Spleen (tissue), 11 donors: Measurements from ENCODE around the gene C19orf12. TPM values are rescaled to one million over a fixed set of nuclear protein-coding genes. Genes with fewer than 3 reads are reported as not detected.

Experiments
- DNase-seq: peaks from one replicate; pipeline ENCODE4 v3.0.0-alpha.2; 2020
- H3K27ac ChIP-seq, 8 donors: fragments of 200-600 bp; sonication (generic) in 7 of 8; 1 replicate in 4 of 8; 2 replicates in 4 of 8; pipeline versions ENCODE4 v1.5.0 to v1.8.0; 2016 to 2021; ENCODE audit warnings: inconsistent platforms in 4 of 8, mild to moderate bottlenecking in 4 of 8, moderate library complexity in 1 of 8
- H3K27me3 ChIP-seq, 7 donors: fragments of 200-600 bp; sonication (generic) in 6 of 7; replicated peaks in 1 of 7; 1 replicate in 4 of 7; 2 replicates in 3 of 7; pipeline versions ENCODE4 v1.5.0 to v1.8.0; 2016 to 2021; ENCODE audit warnings: inconsistent platforms in 3 of 7, mild to moderate bottlenecking in 1 of 7
- H3K36me3 ChIP-seq, 6 donors: fragments of 200-600 bp; sonication (generic) in 5 of 6; 1 replicate in 4 of 6; 2 replicates in 2 of 6; pipeline versions ENCODE4 v1.5.0 to v1.8.0; 2016 to 2021; ENCODE audit warnings: inconsistent platforms in 2 of 6
- H3K4me1 ChIP-seq, 6 donors: fragments of 200-600 bp; sonication (generic) in 5 of 6; 1 replicate in 3 of 6; 2 replicates in 3 of 6; pipeline versions ENCODE4 v1.5.0 to v1.8.0; 2016 to 2021; ENCODE audit warnings: inconsistent platforms in 3 of 6
- H3K4me3 ChIP-seq, 8 donors: fragments of 200-600 bp; sonication (generic) in 7 of 8; 1 replicate in 4 of 8; 2 replicates in 4 of 8; pipeline versions ENCODE4 v1.5.0 to v1.8.0; 2016 to 2021; ENCODE audit warnings: inconsistent platforms in 4 of 8, mild to moderate bottlenecking in 4 of 8, moderate library complexity in 2 of 8
- H3K9me3 ChIP-seq, 8 donors: fragments of 200-600 bp; sonication (generic) in 7 of 8; 1 replicate in 4 of 8; 2 replicates in 4 of 8; pipeline versions ENCODE4 v1.5.0 to v1.8.0; 2016 to 2021; ENCODE audit warnings: inconsistent platforms in 4 of 8
- POLR2A ChIP-seq, 3 donors: fragments of 450-650 bp; IDR thresholded peaks; one replicate each; pipeline ENCODE4 v1.5.1; 2017; ENCODE audit warnings: antibody characterized with exemption in 3 of 3, mild to moderate bottlenecking in 1 of 3
- POLR2AphosphoS5 ChIP-seq, 3 donors: sonication (generic); formaldehyde crosslinking; IDR thresholded peaks; one replicate each; pipeline ENCODE4 v1.5.1; 2017; ENCODE audit warnings: antibody characterized with exemption in 3 of 3
- WGBS, 5 donors: extraction: QIAGEN DNeasy Blood & Tissue Kit in 3 of 5; methylation state at CpG; one replicate each; pipeline versions ENCODE4 v1.1.5 to v1.1.7; 2013 to 2018; 5-methylcytosine and 5-hydroxymethylcytosine counted together
- intact Hi-C: fragments of 100-400 bp; cut with DNase I; formaldehyde crosslinking; loops from one replicate; pipeline ENCODE4 v1.15.0; 2023; ENCODE audit warnings: low total_unique reads
- polyA plus RNA-seq, 3 donors: library from polyadenylated mRNA; stranded (reverse); fragments of 200-250 nt; gene quantifications; one replicate each; pipeline ENCODE4 v1.2.1, GENCODE V29; 2013
- total RNA-seq, 7 donors: library from RNA; depleted of rRNA in 3 of 7; stranded (reverse); fragments of >200 nt in 3 of 7; fragmentation: NEBNext Ultra II Directional in 4 of 7; extraction: Animal tissue kit (Norgen Biotek cat#: 25700) in 4 of 7; gene quantifications; one replicate each; pipeline versions ENCODE4 v1.1.0 to v1.2.1, GENCODE V29; 2016 to 2021
- TF ChIP-seq, protein P1 (sequence below), 11 experiments: fragments of 200-600 bp in 7 of 11; fragments of 450-650 bp in 4 of 11; sonication (generic) in 4 of 11; IDR thresholded peaks in 8 of 11; conservative IDR thresholded peaks in 3 of 11; 1 replicate in 7 of 11; 2 replicates in 4 of 11; pipeline versions ENCODE4 v1.4.0 to v1.8.0; 2016 to 2021; ENCODE audit warnings: antibody characterized with exemption in 11 of 11, inconsistent platforms in 4 of 11, mild to moderate bottlenecking in 1 of 11
- donor health status: healthy with polysubstance abuse.
- donor health status: DM: no; HTN: no; CAD: no; lungs with moderate emphysema.
- donor health status: DM: no; HTN: no; CAD: no.
- donor health status: Bipolar disorder and iron deficiency.
- donor health status: healthy.
- donor health status: DM: no; HTN: no; CAD: no.
- donor health status: DM: yes; HTN: yes; CAD: no.

The C19orf12 gene
- total and polyA plus RNA-seq, 10 donors = 13.8 to 36.9 (median 27.5) TPM

DNA sequence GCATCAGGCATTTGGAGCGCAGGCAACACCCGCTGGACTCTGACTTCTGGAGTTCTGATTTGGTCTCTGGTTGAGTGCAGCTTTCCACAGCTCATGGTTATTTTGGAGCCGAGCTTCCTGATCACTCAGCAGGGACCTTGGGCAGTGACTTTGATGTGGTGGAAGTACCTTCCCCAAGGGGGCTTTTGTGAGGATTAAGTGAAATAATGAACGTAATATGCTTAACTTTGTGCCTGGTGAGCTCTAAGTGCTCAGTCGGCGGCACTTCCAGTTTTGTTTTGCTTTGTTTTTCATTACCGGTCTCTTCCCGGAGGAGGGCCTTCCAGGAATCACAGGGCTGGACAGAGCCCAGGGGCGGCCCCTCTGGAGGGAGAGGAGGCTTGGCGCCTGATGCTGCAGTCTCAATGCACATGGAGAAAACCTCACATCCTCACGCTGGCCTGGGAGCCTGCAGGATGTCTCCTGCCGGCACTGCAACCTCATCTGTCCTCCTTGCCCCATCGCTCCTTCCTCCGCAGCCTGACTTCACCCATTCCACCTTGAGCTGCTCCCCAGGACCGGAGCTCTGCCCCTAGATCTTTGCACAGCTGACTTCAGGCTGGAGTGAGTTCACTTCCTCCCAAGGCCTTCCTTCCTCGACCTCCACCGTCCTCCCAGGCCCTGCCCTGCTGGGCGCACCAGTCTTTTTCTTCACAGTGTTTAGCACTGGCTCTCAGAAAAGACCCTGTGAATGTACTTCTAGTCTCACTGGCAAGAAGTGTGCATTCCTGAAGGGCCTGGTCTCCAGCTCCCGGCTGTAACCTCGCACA, 48.3 kb downstream of the C19orf12 start:
- peak overlapping the region; percentile 76 to 98 (median 84) for H3K4me3 ChIP-seq
- DNase-seq = peak; percentile 85
- peaks cover 52 to 94% (median 82%) of the 10 kb centered on the region in 6 donors for H3K4me1 ChIP-seq
- H3K27me3 ChIP-seq = no peaks in the 10 kb centered on the region
- TF ChIP-seq POLR2A (IDR thresholded peaks at IDR 0.05) (peak in 1 of 3 donors; percentile 6), POLR2AphosphoS5 (IDR thresholded peaks at IDR 0.05) (peak; percentile 24 to 42 (median 27))
- TF ChIP-seq, protein P1, sequence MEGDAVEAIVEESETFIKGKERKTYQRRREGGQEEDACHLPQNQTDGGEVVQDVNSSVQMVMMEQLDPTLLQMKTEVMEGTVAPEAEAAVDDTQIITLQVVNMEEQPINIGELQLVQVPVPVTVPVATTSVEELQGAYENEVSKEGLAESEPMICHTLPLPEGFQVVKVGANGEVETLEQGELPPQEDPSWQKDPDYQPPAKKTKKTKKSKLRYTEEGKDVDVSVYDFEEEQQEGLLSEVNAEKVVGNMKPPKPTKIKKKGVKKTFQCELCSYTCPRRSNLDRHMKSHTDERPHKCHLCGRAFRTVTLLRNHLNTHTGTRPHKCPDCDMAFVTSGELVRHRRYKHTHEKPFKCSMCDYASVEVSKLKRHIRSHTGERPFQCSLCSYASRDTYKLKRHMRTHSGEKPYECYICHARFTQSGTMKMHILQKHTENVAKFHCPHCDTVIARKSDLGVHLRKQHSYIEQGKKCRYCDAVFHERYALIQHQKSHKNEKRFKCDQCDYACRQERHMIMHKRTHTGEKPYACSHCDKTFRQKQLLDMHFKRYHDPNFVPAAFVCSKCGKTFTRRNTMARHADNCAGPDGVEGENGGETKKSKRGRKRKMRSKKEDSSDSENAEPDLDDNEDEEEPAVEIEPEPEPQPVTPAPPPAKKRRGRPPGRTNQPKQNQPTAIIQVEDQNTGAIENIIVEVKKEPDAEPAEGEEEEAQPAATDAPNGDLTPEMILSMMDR (IDR thresholded peaks at IDR 0.05 in 8 of 11, conservative IDR thresholded peaks at IDR 0.05 in 3 of 11) = no peak
- peak overlapping the region; percentile 52 to 93 (median 84) for H3K27ac ChIP-seq
- intact Hi-C loops = loop anchor here (10.0 kb wide), 2 partner anchors 48 to 52 kb away; partner anchors contain the start of gene C19orf12
- no peaks in the 10 kb centered on the region for H3K9me3 ChIP-seq
- 24 to 45% (median 38%) methylated on average over 20 of the region's 20 CpGs for WGBS, 5 donors
- H3K36me3 ChIP-seq = peaks cover 0 to 6% (median 0%) of the 10 kb centered on the region in 6 donors

DNA sequence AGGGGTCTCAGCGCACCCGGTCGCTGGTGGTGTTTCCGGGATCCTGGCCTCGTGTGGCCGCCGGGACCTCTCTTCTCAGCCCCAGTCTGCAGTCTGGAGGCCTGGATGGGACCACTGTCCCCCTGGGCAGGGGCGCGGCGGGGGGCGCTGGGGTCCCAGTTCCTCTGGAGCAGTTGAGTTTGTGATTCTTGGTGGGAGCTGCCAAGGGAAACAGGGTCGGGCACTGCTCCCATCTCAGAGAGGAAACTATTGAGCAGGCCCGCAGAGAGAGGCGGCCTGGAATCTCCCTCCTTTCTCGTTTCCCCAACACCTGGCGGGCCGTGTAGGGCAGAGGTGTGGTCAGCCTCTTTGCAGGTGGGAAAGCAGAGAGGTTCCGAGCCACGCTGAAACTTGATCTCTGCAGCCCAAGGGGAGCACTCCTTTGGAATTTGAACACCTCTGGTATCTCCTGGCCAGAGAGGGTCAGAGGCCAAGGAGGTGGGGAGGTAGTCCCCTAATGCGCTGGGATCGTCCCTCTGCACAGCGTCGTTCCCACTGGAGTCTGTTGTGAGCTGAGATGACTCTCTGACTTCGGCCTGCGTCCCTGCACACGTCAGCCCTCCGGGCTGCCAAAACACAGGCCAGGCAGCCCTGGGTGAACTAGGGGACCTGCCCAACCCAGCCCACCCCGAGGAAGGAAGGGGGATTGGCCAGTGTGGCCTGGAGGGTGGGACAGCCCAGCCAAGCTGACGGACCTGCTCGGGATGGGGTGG, 49.1 kb downstream of the C19orf12 start:
- DNase-seq = no peak
- Histone ChIP-seq H3K4me1 (peaks cover 44 to 90% (median 75%) of the 10 kb centered on the region in 6 donors), H3K27me3 (no peaks in the 10 kb centered on the region), H3K4me3 (peak overlapping the region; percentile 76 to 98 (median 84)), H3K36me3 (peaks cover 0 to 6% (median 0%) of the 10 kb centered on the region in 6 donors), H3K9me3 (no peaks in the 10 kb centered on the region), H3K27ac (peak overlapping the region; percentile 52 to 93 (median 84))
- WGBS, 5 donors = 7 to 18% (median 12%) methylated on average over 16 to 30 of the region's 30 CpGs
- TF ChIP-seq POLR2A (IDR thresholded peaks at IDR 0.05) (no peak), POLR2AphosphoS5 (IDR thresholded peaks at IDR 0.05) (peak in 2 of 3 donors; percentile 53 to 62)
- intact Hi-C loops = loop anchor here (10.0 kb wide), 2 partner anchors 49 to 51 kb away; partner anchors contain the start of gene C19orf12

DNA sequence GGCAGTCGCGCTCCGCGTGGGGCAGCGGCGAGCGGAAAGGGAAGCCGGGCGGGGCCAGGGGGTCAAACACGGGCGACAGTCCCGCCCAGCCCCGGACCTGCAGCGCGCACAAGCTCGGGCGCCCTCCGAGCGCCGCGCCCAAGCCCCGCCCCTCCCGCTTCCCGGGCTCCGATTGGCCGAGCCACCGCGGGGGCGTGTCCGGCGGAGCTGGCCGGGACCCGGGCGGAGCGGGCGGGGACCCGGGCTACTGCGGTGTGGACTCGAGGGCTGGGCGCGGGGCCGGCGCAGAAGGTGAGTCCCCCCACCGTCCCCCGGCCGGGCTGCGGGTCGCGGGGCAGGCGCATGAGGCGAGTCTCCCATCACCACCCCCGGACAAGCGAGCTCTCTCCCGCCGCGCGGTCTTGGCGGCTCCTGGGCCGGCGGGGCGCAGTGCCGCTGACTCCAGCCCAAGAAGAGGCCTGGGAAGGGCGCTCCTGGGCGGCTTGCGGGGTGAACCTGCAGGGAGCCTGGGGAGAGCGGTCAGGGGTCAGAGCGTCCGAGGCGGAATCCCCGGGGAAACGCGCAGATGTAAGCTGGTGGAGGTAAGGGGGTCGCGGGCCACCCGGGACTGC, 49.7 kb downstream of the C19orf12 start, which contains the start of gene PLEKHF1:
PLEKHF1 (plus strand) TSS at position 247 of the 611 bp plus-strand sequence. CDS start 8,379 bp downstream, outside the sequence.
- Histone ChIP-seq H3K4me3 (peak within 1 kb of the TSS; percentile 76 to 98 (median 84)), H3K9me3 (no peaks in the 10 kb centered on the region), H3K27me3 (no peaks in the 10 kb centered on the region), H3K27ac (peak within 1 kb of the TSS; percentile 52 to 93 (median 84)), H3K36me3 (peaks cover 0 to 6% (median 0%) of the 10 kb centered on the region in 6 donors), H3K4me1 (peaks cover 38 to 83% (median 69%) of the 10 kb centered on the region in 6 donors)
- intact Hi-C loops = loop anchor here (10.0 kb wide), 2 partner anchors 49 to 51 kb away; partner anchors contain the start of gene C19orf12
- 1 to 2% (median 1%) methylated on average over 54 to 75 of the region's 75 CpGs; no CpG with 5 or more reads in 1 of the 5 donors for WGBS, 5 donors
- TF ChIP-seq, protein P1 (IDR thresholded peaks at IDR 0.05 in 8 of 11, conservative IDR thresholded peaks at IDR 0.05 in 3 of 11) = no peak
- TF ChIP-seq POLR2AphosphoS5 (IDR thresholded peaks at IDR 0.05) = peak; percentile 74 to 80 (median 80)
- DNase-seq = peak; percentile 97

DNA sequence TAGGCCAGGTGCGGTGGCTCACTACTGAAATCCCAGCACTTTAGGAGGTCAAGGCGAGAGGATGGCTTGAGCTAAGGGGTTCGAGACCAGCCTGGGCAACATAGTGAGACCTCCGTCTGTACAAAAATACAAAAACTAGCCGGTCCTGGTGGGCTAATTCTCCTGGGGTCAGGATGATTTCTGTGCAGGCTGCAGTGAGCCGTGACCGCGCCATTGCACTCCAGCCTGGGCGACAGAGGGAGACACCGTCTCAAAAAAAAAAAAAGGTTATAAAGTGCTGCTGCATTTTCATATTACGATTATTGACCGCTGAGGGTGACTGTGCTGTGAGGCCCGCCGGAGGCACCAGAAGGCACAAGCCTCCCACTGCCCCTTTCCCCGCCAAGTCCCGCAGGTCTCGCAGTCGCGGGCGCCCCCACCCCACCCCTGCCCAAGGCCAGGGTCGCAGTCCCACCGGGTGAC, 50.3 kb downstream of the C19orf12 start:
- TF ChIP-seq POLR2AphosphoS5 (IDR thresholded peaks at IDR 0.05) = no peak
- TF ChIP-seq, protein P1 (IDR thresholded peaks at IDR 0.05 in 8 of 11, conservative IDR thresholded peaks at IDR 0.05 in 3 of 11) = peak in 9 of 11 experiments; percentile 24 to 56 (median 42)
- no peak for DNase-seq
- Histone ChIP-seq H3K36me3 (peaks cover 0 to 6% (median 0%) of the 10 kb centered on the region in 6 donors), H3K4me1 (peaks cover 37 to 78% (median 64%) of the 10 kb centered on the region in 6 donors), H3K9me3 (no peaks in the 10 kb centered on the region), H3K27ac (peak overlapping the region; percentile 52 to 93 (median 84)), H3K4me3 (peak overlapping the region; percentile 76 to 98 (median 84)), H3K27me3 (no peaks in the 10 kb centered on the region)
- intact Hi-C loops = loop anchor here (10.0 kb wide), 2 partner anchors 50 kb away; partner anchors contain the start of gene C19orf12
- WGBS, 5 donors = 21 to 29% (median 26%) methylated on average over 16 to 22 of the region's 22 CpGs
